Keratinocyte (primary cell): ENCODE data around the gene DRGX. TPM values are rescaled to one million over a fixed set of nuclear protein-coding genes. Genes with fewer than 3 reads are reported as not detected.

ENCODE experiments used
- DNase-seq: peaks from one replicate; pipeline ENCODE4 v3.0.0-alpha.2; 2011; ENCODE audit warnings: low read depth, missing footprints, low spot score
- FAIRE-seq: peaks from 2 replicates; lab custom pipeline; 2011; peaks lifted over from hg19 to GRCh38; lab: Jason Lieb, UNC
- H2AFZ ChIP-seq: 2 replicates; pipeline ENCODE4 v1.6.0; 2012; ENCODE audit warnings: low read length, control low read depth, inconsistent platforms; ENCODE audit not compliant: control insufficient read depth
- H3K27ac ChIP-seq: 2 replicates; pipeline ENCODE4 v1.5.1; 2011; ENCODE audit warnings: low read length; ENCODE audit not compliant: control insufficient read depth, insufficient read depth
- H3K27me3 ChIP-seq: 3 replicates; pipeline ENCODE4 v1.6.0; 2011; ENCODE audit warnings: low read length; ENCODE audit not compliant: control insufficient read depth, insufficient read depth; ENCODE audit errors: extremely low read depth
- H3K36me3 ChIP-seq, 2 experiments: 2 replicates in 1 of 2; 3 replicates in 1 of 2; pipeline ENCODE4 v1.5.1; 2011; ENCODE audit warnings: low read length in 2 of 2, mild to moderate bottlenecking in 1 of 2; ENCODE audit not compliant: control insufficient read depth in 2 of 2, insufficient read depth in 2 of 2; ENCODE audit errors: extremely low read depth in 1 of 2
- H3K4me1 ChIP-seq: 3 replicates; pipeline ENCODE4 v1.5.1; 2011; ENCODE audit warnings: low read length; ENCODE audit not compliant: control insufficient read depth, insufficient read depth; ENCODE audit errors: extremely low read depth
- H3K4me2 ChIP-seq: 3 replicates; pipeline ENCODE4 v1.6.0; 2011; ENCODE audit warnings: low read depth, low read length; ENCODE audit not compliant: control insufficient read depth, insufficient read depth; ENCODE audit errors: extremely low read depth
- H3K4me3 ChIP-seq, 3 experiments: fragments of 200-600 bp in 1 of 3; sonication (generic) in 1 of 3; 2 replicates in 2 of 3; 3 replicates in 1 of 3; pipeline ENCODE4 v1.5.1; 2011 to 2016; ENCODE audit warnings: low read length in 3 of 3, mild to moderate bottlenecking in 3 of 3, control low read depth in 2 of 3, inconsistent platforms in 1 of 3, low read depth in 1 of 3, mixed read lengths in 1 of 3, mixed run types in 1 of 3, moderate library complexity in 1 of 3; ENCODE audit not compliant: control insufficient read depth in 2 of 3, insufficient read depth in 2 of 3; ENCODE audit errors: extremely low read depth in 1 of 3
- H3K79me2 ChIP-seq: 2 replicates; pipeline ENCODE4 v1.6.0; 2012; ENCODE audit warnings: low read length; ENCODE audit not compliant: control insufficient read depth, insufficient read depth
- H3K9ac ChIP-seq: 3 replicates; pipeline ENCODE4 v1.6.0; 2011; ENCODE audit warnings: low read length; ENCODE audit not compliant: control insufficient read depth, insufficient read depth; ENCODE audit errors: extremely low read depth
- H3K9me1 ChIP-seq: 3 replicates; pipeline ENCODE4 v1.6.0; 2011; ENCODE audit warnings: low read length; ENCODE audit not compliant: control insufficient read depth, insufficient read depth; ENCODE audit errors: extremely low read depth
- H3K9me3 ChIP-seq: 2 replicates; pipeline ENCODE4 v1.5.1; 2012; ENCODE audit warnings: low read depth, low read length; ENCODE audit not compliant: control insufficient read depth
- H4K20me1 ChIP-seq: 3 replicates; pipeline ENCODE4 v1.6.0; 2011; ENCODE audit warnings: low read length; ENCODE audit not compliant: control insufficient read depth, insufficient read depth; ENCODE audit errors: extremely low read depth
- EZH2 ChIP-seq: IDR thresholded peaks from one replicate; pipeline ENCODE4 v1.6.1; 2012; ENCODE audit warnings: inconsistent platforms, mild to moderate bottlenecking, low read length, moderate library complexity
- dilution Hi-C: fragments of 300-500 bp; cut with MboI; formaldehyde crosslinking; loops from one replicate; pipeline ENCODE4 v1.7.0; 2020; ENCODE audit warnings: low sequenced_read_pairs; ENCODE audit not compliant: extremely low pct_ligation_motif_present
- polyA plus RNA-seq, 5 experiments: library from polyadenylated mRNA; depleted of rRNA in 3 of 5; stranded (reverse) in 3 of 5; stranded (forward) in 1 of 5; unstranded in 1 of 5; fragments of >200 nt; gene quantifications; 1 replicate in 1 of 5; 2 replicates in 3 of 5; 3 replicates in 1 of 5; pipeline versions ENCODE4 v1.2.1 to v1.2.3, GENCODE V29; 2011 to 2012; ENCODE audit warnings: missing spikeins in 2 of 5, low read depth in 1 of 5, low replicate concordance in 1 of 5
- TF ChIP-seq, protein P1 (sequence below), 3 experiments: IDR thresholded peaks in 1 of 3; conservative IDR thresholded peaks in 1 of 3; optimal IDR thresholded peaks in 1 of 3; 2 replicates in 2 of 3; 3 replicates in 1 of 3; pipeline versions ENCODE3 to v1.5.1; 2011; ENCODE audit warnings: low read length in 3 of 3, mild to moderate bottlenecking in 3 of 3, moderate library complexity in 2 of 3, control low read depth in 1 of 3, inconsistent platforms in 1 of 3; ENCODE audit not compliant: insufficient read depth in 2 of 3; ENCODE audit errors: extremely low read depth in 1 of 3

The DRGX gene
- polyA plus RNA-seq, 1 donor (not counting 4 experiments of a cell fraction or from before 2014, with no cell fraction given) = not detected

- Histone ChIP-seq H3K4me2 (no peak overlapping the region), H3K9me3 (no peaks in the 10 kb centered on the region), H4K20me1 (no peaks in the 10 kb centered on the region), H3K9ac (no peak overlapping the region), H3K4me3 (no peak overlapping the region), H3K27ac (no peak overlapping the region), H3K36me3 (no peaks in the 10 kb centered on the region), H2AFZ (no peak overlapping the region), H3K27me3 (no peaks in the 10 kb centered on the region), H3K79me2 (no peaks in the 10 kb centered on the region), H3K4me1 (no peaks in the 10 kb centered on the region), H3K9me1 (no peaks in the 10 kb centered on the region)
- TF ChIP-seq, protein P1, sequence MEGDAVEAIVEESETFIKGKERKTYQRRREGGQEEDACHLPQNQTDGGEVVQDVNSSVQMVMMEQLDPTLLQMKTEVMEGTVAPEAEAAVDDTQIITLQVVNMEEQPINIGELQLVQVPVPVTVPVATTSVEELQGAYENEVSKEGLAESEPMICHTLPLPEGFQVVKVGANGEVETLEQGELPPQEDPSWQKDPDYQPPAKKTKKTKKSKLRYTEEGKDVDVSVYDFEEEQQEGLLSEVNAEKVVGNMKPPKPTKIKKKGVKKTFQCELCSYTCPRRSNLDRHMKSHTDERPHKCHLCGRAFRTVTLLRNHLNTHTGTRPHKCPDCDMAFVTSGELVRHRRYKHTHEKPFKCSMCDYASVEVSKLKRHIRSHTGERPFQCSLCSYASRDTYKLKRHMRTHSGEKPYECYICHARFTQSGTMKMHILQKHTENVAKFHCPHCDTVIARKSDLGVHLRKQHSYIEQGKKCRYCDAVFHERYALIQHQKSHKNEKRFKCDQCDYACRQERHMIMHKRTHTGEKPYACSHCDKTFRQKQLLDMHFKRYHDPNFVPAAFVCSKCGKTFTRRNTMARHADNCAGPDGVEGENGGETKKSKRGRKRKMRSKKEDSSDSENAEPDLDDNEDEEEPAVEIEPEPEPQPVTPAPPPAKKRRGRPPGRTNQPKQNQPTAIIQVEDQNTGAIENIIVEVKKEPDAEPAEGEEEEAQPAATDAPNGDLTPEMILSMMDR (optimal IDR thresholded peaks at IDR 0.05 in 1 of 3, IDR thresholded peaks at IDR 0.05 in 1 of 3, conservative IDR thresholded peaks at IDR 0.05 in 1 of 3; ENCODE audit: extremely low read depth in 1 of 3, insufficient read depth in 2 of 3, low read length in 3 of 3) = no peak
- TF ChIP-seq EZH2 = no peak
- FAIRE-seq (no peak), DNase-seq (no peak)
- dilution Hi-C loops = no loop called here
Measured at GRCh38 chr10:49332768-49333167, 63.1 kb downstream of the DRGX start.

GRCh38 chr10:49332333-49332732 is 63.6 kb downstream of the DRGX start:
- Histone ChIP-seq H3K9me3 (no peaks in the 10 kb centered on the region), H4K20me1 (no peaks in the 10 kb centered on the region), H3K79me2 (no peaks in the 10 kb centered on the region), H3K9ac (no peak overlapping the region), H3K9me1 (no peaks in the 10 kb centered on the region), H3K4me3 (no peak overlapping the region), H3K36me3 (no peaks in the 10 kb centered on the region), H3K27me3 (no peaks in the 10 kb centered on the region), H3K27ac (no peak overlapping the region), H3K4me1 (no peaks in the 10 kb centered on the region), H2AFZ (no peak overlapping the region), H3K4me2 (no peak overlapping the region)
- FAIRE-seq (no peak), DNase-seq (no peak)
- dilution Hi-C loops = no loop called here
- TF ChIP-seq, protein P1 (optimal IDR thresholded peaks at IDR 0.05 in 1 of 3, IDR thresholded peaks at IDR 0.05 in 1 of 3, conservative IDR thresholded peaks at IDR 0.05 in 1 of 3; ENCODE audit: extremely low read depth in 1 of 3, insufficient read depth in 2 of 3, low read length in 3 of 3) = no peak
- TF ChIP-seq EZH2 = no peak
